GM12878 (cell line): ENCODE data around the gene CCDC187. TPM values are rescaled to one million over a fixed set of nuclear protein-coding genes. Genes with fewer than 3 reads are reported as not detected.

Source experiments
- ATAC-seq: fragments of 200-7000 bp; cut with Tn5 transposase; 3 replicates; pipeline ENCODE4 v1.9.1; 2020; ENCODE audit warnings: mild to moderate bottlenecking, moderate library complexity
- BruUV-seq: library from RNA; stranded (reverse); fragments of 400-500 nt; replicated peaks from 2 replicates; lab custom pipeline; 2021; lab: Mats Ljungman, UMichigan
- CTCF ChIA-PET: fragments of 300-600 bp; sonication (Branson Sonifier 250); formaldehyde crosslinking; extraction: SDS; loops from one replicate; lab custom pipeline; 2021; ENCODE audit warnings: inconsistent platforms; lab: Yijun Ruan, JAX
- POLR2A ChIA-PET: fragments of 350-600 bp; formaldehyde crosslinking; extraction: SDS; loops from one replicate; lab custom pipeline; 2021; ENCODE audit warnings: inconsistent platforms; lab: Charles Lee
- RAD21 ChIA-PET: fragments of 300-600 bp; sonication (Branson Sonifier 250); formaldehyde crosslinking; loops from one replicate; lab custom pipeline; 2023; ENCODE audit warnings: antibody characterized with exemption; ENCODE audit not compliant: unreplicated experiment; lab: Charles Lee
- SMC1A ChIA-PET: fragments of 300-600 bp; sonication (Branson Sonifier 250); formaldehyde crosslinking; loops from one replicate; lab custom pipeline; 2023; ENCODE audit not compliant: unreplicated experiment, uncharacterized antibody; lab: Charles Lee
- DNase-seq: peaks from one replicate; pipeline ENCODE4 v3.0.0-alpha.2; 2011; ENCODE audit warnings: low read depth, low spot score
- FAIRE-seq: peaks from 3 replicates; lab custom pipeline; 2011; peaks lifted over from hg19 to GRCh38; lab: Jason Lieb, UNC
- H2AFZ ChIP-seq: 2 replicates; pipeline ENCODE4 v1.6.0; 2011; ENCODE audit warnings: low read depth, low read length, control low read depth; ENCODE audit not compliant: control insufficient read depth
- H3K27ac ChIP-seq: 2 replicates; pipeline ENCODE4 v1.5.1; 2011; ENCODE audit warnings: control low read depth; ENCODE audit not compliant: control insufficient read depth, insufficient read depth
- H3K27me3 ChIP-seq, 2 experiments: replicated peaks in 1 of 2; 2 replicates each; pipeline versions ENCODE4 v1.6.0 to v1.6.1; 2011; ENCODE audit warnings: low read length in 1 of 2; ENCODE audit not compliant: control insufficient read depth in 2 of 2, insufficient read depth in 2 of 2
- H3K36me3 ChIP-seq, 2 experiments: 2 replicates each; pipeline ENCODE4 v1.5.1; 2011; ENCODE audit warnings: low read length in 1 of 2; ENCODE audit not compliant: control insufficient read depth in 2 of 2, insufficient read depth in 2 of 2
- H3K4me1 ChIP-seq: 2 replicates; pipeline ENCODE4 v1.6.1; 2011; ENCODE audit warnings: mild to moderate bottlenecking, low read length, moderate library complexity, mixed read lengths; ENCODE audit not compliant: control insufficient read depth, insufficient read depth
- H3K4me2 ChIP-seq: 2 replicates; pipeline ENCODE4 v1.6.0; 2011; ENCODE audit warnings: control low read depth; ENCODE audit not compliant: control insufficient read depth, insufficient read depth
- H3K4me3 ChIP-seq: fragments of 200-600 bp; sonication (generic); 2 replicates; pipeline ENCODE4 v1.5.1; 2016
- H3K79me2 ChIP-seq: 2 replicates; pipeline ENCODE4 v1.6.0; 2011; ENCODE audit warnings: low read length; ENCODE audit not compliant: control insufficient read depth, insufficient read depth
- H3K9ac ChIP-seq: 2 replicates; pipeline ENCODE4 v1.8.0; 2011; ENCODE audit warnings: low read length, control low read depth, mixed read lengths; ENCODE audit not compliant: control insufficient read depth, insufficient read depth
- H3K9me3 ChIP-seq: replicated peaks from 3 replicates; pipeline ENCODE4 v1.5.1; 2011; ENCODE audit warnings: mild to moderate bottlenecking, low read length; ENCODE audit not compliant: control insufficient read depth, insufficient read depth
- H4K20me1 ChIP-seq: 2 replicates; pipeline ENCODE4 v1.6.0; 2011; ENCODE audit not compliant: control insufficient read depth, insufficient read depth
- CEBPZ ChIP-seq: fragments of 150-350 bp; IDR thresholded peaks from 2 replicates; pipeline ENCODE4 v1.6.1; 2016; ENCODE audit warnings: low read depth, low read length
- CHD2 ChIP-seq: IDR thresholded peaks from 2 replicates; pipeline ENCODE4 v1.6.1; 2011; ENCODE audit warnings: low read depth, low read length, improper control_type of control experiment, borderline replicate concordance
- CHD4 ChIP-seq: fragments of 200-600 bp; sonication (generic); IDR thresholded peaks from 2 replicates; pipeline ENCODE4 v1.6.1; 2016; ENCODE audit warnings: mild to moderate bottlenecking
- CREM ChIP-seq: IDR thresholded peaks from 2 replicates; pipeline ENCODE4 v1.6.1; 2014; ENCODE audit warnings: antibody characterized with exemption, low read depth
- ETV6 ChIP-seq, 2 experiments: fragments of 450-650 bp in 1 of 2; IDR thresholded peaks in 1 of 2; conservative IDR thresholded peaks in 1 of 2; 2 replicates each; pipeline ENCODE4 v1.6.1; 2014; ENCODE audit warnings: antibody characterized with exemption in 1 of 2, borderline replicate concordance in 1 of 2, low read depth in 1 of 2, mild to moderate bottlenecking in 1 of 2, moderate library complexity in 1 of 2
- EZH2 ChIP-seq: IDR thresholded peaks from 2 replicates; pipeline ENCODE4 v1.6.1; 2012; ENCODE audit warnings: low read depth, mild to moderate bottlenecking, control low read depth, inconsistent platforms, low read length, borderline replicate concordance; ENCODE audit not compliant: control insufficient read depth
- GABPA ChIP-seq: IDR thresholded peaks from 2 replicates; pipeline ENCODE4 v1.6.1; 2014; ENCODE audit warnings: antibody characterized with exemption, low read depth, mild to moderate bottlenecking, inconsistent platforms
- MEF2A ChIP-seq: IDR thresholded peaks from 2 replicates; pipeline ENCODE4 v1.6.1; 2011; ENCODE audit warnings: low read depth, mild to moderate bottlenecking, low read length, moderate library complexity; ENCODE audit not compliant: insufficient read depth
- NFIC ChIP-seq: IDR thresholded peaks from 2 replicates; pipeline ENCODE4 v1.6.1; 2012; ENCODE audit warnings: low read depth, mild to moderate bottlenecking, inconsistent platforms, low read length, moderate library complexity
- RB1 ChIP-seq: fragments of 450-650 bp; formaldehyde crosslinking; IDR thresholded peaks from 2 replicates; pipeline ENCODE4 v1.6.1; 2017; ENCODE audit warnings: mild to moderate bottlenecking, borderline replicate concordance
- SMC3 ChIP-seq: IDR thresholded peaks from 2 replicates; pipeline ENCODE4 v1.6.1; 2011; ENCODE audit warnings: low read length, improper control_type of control experiment, borderline replicate concordance
- SP1 ChIP-seq: IDR thresholded peaks from one replicate; pipeline ENCODE4 v1.6.1; 2011; ENCODE audit warnings: low read depth, low read length
- YBX1 ChIP-seq: fragments of 450-650 bp; IDR thresholded peaks from 2 replicates; pipeline ENCODE4 v1.6.1; 2016; ENCODE audit warnings: antibody characterized with exemption
- ZBED1 ChIP-seq: IDR thresholded peaks from 2 replicates; pipeline ENCODE4 v1.6.1; 2016; ENCODE audit warnings: borderline replicate concordance
- WGBS: methylation state at CpG from one replicate; pipeline ENCODE4 v1.1.6; 2016; ENCODE audit warnings: low lambda C conversion rate; ENCODE audit not compliant: insufficient replicate concordance, insufficient coverage; ENCODE audit errors: missing lambda C conversion rate; 5-methylcytosine and 5-hydroxymethylcytosine counted together
- in situ Hi-C: fragments of 300-500 bp; cut with MboI; formaldehyde crosslinking; loops from 9 replicates; pipeline ENCODE4 v1.14.3; 2018; ENCODE audit warnings: mixed read lengths
- intact Hi-C: fragments of 100-400 bp; cut with micrococcal nuclease; formaldehyde crosslinking; loops from one replicate; pipeline ENCODE4 v1.14.2; 2022; ENCODE audit not compliant: unreplicated experiment
- polyA plus RNA-seq, 11 experiments: library from polyadenylated mRNA; depleted of rRNA in 4 of 11; unstranded in 6 of 11; stranded (reverse) in 5 of 11; fragments of >200 nt; fragmentation: Nextera tagmentation in 4 of 11; fragmentation: Illumina TruSeq in 1 of 11; extraction: Ambion mirVana in 4 of 11; extraction: Trizol in 1 of 11; gene quantifications; 1 replicate in 1 of 11; 2 replicates in 10 of 11; pipeline versions ENCODE4 v1.2.1 to v1.2.3, GENCODE V29; 2011 to 2016; ENCODE audit warnings: inconsistent platforms in 2 of 11, missing spikeins in 2 of 11, low read depth in 1 of 11
- total RNA-seq, 4 experiments: library from RNA; depleted of rRNA in 3 of 4; stranded (reverse); fragments of >200 nt in 3 of 4; fragmentation: Illumina TruSeq in 1 of 4; extraction: Trizol in 1 of 4; gene quantifications; 2 replicates each; pipeline versions ENCODE4 v1.2.1 to v1.2.3, GENCODE V29; 2013 to 2021
- TF ChIP-seq, protein P1 (sequence below): fragments of 450-650 bp; IDR thresholded peaks from 2 replicates; pipeline ENCODE4 v1.6.1; 2017; ENCODE audit warnings: mild to moderate bottlenecking, low read depth, inconsistent platforms; ENCODE audit not compliant: poor library complexity, severe bottlenecking

CCDC187 gene
- total and polyA plus RNA-seq, 10 of the 15 experiments (the other 5 are each of a cell fraction or from before 2014, with no cell fraction given) = 0.04 to 0.23 (median 0.04) TPM; not detected in 7

DNA sequence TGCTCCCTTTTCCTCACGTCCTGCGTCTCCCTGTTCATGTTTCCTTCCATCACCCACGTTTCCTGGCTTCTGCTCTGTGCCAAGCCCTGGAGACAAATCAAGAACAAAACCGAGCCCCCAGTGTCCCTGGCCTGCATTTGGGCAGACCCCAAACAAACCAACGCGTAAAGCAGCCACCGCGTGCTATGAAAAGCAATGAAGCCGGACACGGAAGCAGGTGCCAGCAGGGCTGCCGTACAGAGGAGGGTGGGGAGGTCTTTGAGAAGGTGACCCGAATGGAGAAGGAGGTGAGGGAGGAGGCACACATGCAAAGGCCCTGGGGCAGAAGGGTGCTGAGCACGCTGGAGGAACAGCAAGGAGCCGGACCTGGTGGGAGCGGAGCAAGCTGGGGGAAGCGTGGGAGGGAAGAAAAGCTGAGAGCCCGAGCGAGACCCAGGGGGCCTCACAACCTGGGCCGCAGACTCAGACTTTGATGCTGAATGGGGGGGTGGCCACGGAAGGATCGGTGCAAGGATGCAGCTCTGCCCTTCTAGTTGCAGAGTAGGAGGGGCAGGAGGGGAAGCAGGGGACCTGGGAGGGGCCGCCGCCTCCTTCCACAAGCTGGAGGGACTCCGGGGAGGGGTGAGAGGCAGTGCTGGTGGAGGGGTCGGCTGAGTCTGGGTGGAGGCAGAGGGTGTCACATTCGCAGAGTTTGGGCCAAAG is 56.9 kb downstream of the CCDC187 start (continued):
- no peak for TF ChIP-seq CEBPZ
- no peak for TF ChIP-seq RB1

GRCh38 chr9:136245219-136246150 is 58.4 kb downstream of the CCDC187 start, which contains the start of gene QSOX2:
Gene QSOX2 (minus strand): TSS chr9:136245812. CDS start chr9:136245803, 9 bp downstream.
- intact Hi-C loops = no loop called here
- ChIA-PET SMC1A (no interaction called here), CTCF (interaction anchor here (0.6 kb wide), 1 partner anchor 278 kb away, joined by 3 read pairs; no protein-coding TSS in a partner anchor), POLR2A (interaction anchor here (0.5 to 1.6 kb wide), 3 partner anchors 16 to 571 kb away, joined by 3 to 4 read pairs (median 3); no protein-coding TSS in a partner anchor), RAD21 (no interaction called here)
- Histone ChIP-seq H3K79me2 (peaks cover 47% of the 10 kb centered on the region), H3K27ac (peak within 1 kb of the TSS; percentile 75), H3K4me1 (peaks cover 27% of the 10 kb centered on the region), H3K36me3 (no peaks in the 10 kb centered on the region), H3K27me3 (peaks cover 0 to 1% of the 10 kb centered on the region in 2 experiments; a peak in 2 of 4 replicates), H3K9me3 (no peaks in the 10 kb centered on the region), H2AFZ (peak within 1 kb of the TSS; percentile 30), H4K20me1 (peaks cover 2% of the 10 kb centered on the region; the same call in 1 of the 2 replicates), H3K9ac (peak within 1 kb of the TSS; percentile 65), H3K4me3 (peak within 1 kb of the TSS; percentile 80), H3K4me2 (peak within 1 kb of the TSS; percentile 64)
- FAIRE-seq = no peak
- BruUV-seq = no TSS peak
- ATAC-seq = peak; percentile 58
- under 1% methylated on average over 91 of the region's 112 CpGs for WGBS
- DNase-seq = peak; percentile 11
- in situ Hi-C loops = no loop called here
- TF ChIP-seq GABPA = no peak
- TF ChIP-seq SMC3 = no peak
- TF ChIP-seq CREM = no peak
- TF ChIP-seq MEF2A = no peak
- TF ChIP-seq ETV6 (conservative IDR thresholded peaks at IDR 0.05 in 1 of 2, IDR thresholded peaks at IDR 0.05 in 1 of 2; ENCODE audit: borderline replicate concordance in 1 of 2, low read depth in 1 of 2) = no peak
- no peak for TF ChIP-seq EZH2
- TF ChIP-seq, protein P1, sequence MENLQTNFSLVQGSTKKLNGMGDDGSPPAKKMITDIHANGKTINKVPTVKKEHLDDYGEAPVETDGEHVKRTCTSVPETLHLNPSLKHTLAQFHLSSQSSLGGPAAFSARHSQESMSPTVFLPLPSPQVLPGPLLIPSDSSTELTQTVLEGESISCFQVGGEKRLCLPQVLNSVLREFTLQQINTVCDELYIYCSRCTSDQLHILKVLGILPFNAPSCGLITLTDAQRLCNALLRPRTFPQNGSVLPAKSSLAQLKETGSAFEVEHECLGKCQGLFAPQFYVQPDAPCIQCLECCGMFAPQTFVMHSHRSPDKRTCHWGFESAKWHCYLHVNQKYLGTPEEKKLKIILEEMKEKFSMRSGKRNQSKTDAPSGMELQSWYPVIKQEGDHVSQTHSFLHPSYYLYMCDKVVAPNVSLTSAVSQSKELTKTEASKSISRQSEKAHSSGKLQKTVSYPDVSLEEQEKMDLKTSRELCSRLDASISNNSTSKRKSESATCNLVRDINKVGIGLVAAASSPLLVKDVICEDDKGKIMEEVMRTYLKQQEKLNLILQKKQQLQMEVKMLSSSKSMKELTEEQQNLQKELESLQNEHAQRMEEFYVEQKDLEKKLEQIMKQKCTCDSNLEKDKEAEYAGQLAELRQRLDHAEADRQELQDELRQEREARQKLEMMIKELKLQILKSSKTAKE = no peak
- TF ChIP-seq CHD4 = no peak
- TF ChIP-seq NFIC = no peak
- no peak for TF ChIP-seq ZBED1
- TF ChIP-seq CHD2 = no peak
- TF ChIP-seq YBX1 = no peak
- no peak for TF ChIP-seq SP1
